GM18519 (cell line): ENCODE data around the gene C16orf96.

Experiments used
- ATAC-seq: cut with Tn5 transposase; IDR thresholded peaks from one replicate; pipeline ENCODE4 v1.9.1; 2021; ENCODE audit warnings: mild to moderate bottlenecking, moderate library complexity; ENCODE audit not compliant: unreplicated experiment, low FRiP score

C16orf96 gene

DNA sequence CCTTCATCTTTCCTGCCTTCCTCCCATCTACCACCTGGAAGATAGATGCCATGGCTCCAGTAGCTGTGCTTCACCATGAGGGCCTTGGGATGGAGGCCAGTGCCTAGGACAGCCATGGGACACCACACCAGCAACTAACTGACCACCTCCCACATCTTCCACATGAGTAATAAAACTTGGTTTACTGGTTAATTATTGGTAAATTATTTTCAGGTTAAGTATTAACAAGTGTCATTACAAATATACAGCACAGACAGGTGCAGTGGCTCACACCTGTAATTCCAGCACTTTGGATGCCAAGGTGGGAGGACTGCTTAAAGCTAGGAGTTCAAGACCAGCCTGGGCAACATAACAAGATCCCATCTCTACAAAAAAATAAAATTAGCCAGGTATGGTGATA lies 31.6 kb upstream of the C16orf96 start:
- ATAC-seq: no peak

- no peak for ATAC-seq
These were observed 31.1 kb upstream of the C16orf96 start for GRCh38 chr16:4525069-4525468.

- no peak for ATAC-seq
These were observed 30.4 kb upstream of the C16orf96 start for GRCh38 chr16:4525634-4526277.

DNA sequence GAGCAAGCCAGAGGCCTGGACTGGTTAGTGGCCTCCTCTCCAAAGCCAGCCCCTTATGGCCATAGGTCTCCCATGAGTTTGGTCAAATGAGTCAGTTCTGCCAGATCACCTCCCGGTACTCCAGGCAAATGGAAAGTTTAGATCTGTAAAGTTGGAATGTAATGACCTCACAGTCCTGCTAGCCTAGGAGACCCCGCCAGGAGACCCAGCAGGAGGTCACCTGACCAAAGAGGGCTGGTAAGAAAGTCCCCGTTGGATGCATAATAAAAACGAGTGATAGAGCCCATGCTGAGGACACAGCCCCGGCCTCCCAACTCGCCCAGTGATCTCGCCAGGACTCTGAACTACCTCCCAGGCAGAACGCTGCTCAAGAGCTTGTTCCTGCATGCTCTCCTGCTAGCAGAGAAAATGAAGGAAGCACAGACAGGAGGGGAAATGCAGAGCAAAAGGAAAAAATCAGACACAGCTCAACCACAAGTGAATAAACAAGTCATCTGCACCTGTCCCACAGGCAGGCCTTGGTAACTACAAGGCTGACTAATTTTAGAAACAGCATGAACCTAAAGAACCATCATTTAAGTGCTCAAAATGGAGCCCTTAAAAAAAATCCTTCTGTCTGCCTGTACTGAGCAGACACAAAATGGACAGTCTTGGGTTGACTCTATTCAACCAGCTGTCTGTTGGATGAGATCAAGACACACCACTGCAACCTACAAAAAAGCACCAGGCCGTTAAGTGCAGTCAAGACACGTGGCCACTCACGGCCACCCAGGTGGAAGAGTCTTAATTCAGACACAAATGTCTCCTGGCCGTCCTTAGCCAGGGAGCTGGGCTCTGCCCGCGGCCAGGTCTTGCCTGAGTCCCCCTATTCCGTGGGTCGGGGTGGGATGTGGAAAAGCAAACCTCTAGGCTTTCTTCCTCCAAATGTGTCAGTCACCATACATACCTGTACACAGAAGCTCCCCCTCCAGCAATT lies 26.8 kb upstream of the C16orf96 start:
- no peak for ATAC-seq

GRCh38 chr16:4531811-4532210 lies 24.3 kb upstream of the C16orf96 start:
- ATAC-seq: no peak

- no peak for ATAC-seq
These were observed 23.9 kb upstream of the C16orf96 start for GRCh38 chr16:4532238-4532637.

DNA sequence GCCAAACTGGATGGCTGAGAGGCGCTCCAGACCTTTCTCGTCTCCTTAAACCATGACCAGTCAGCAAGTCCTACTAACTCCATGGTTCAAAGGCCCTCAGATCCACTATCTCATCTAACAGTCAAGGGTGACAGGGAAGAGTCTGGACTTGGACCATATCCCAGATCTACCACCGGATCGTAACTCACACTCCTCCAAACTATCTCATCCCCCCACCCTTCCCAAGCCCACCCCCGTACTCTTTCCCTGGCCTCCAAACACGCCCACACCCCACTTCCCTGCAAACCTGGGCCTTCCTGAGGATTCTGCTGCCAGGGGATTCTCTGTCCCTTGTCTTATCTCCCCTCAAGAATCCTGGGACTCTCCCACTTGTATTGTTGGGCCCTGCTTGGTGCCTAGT lies 22.6 kb upstream of the C16orf96 start:
- no peak for ATAC-seq

DNA sequence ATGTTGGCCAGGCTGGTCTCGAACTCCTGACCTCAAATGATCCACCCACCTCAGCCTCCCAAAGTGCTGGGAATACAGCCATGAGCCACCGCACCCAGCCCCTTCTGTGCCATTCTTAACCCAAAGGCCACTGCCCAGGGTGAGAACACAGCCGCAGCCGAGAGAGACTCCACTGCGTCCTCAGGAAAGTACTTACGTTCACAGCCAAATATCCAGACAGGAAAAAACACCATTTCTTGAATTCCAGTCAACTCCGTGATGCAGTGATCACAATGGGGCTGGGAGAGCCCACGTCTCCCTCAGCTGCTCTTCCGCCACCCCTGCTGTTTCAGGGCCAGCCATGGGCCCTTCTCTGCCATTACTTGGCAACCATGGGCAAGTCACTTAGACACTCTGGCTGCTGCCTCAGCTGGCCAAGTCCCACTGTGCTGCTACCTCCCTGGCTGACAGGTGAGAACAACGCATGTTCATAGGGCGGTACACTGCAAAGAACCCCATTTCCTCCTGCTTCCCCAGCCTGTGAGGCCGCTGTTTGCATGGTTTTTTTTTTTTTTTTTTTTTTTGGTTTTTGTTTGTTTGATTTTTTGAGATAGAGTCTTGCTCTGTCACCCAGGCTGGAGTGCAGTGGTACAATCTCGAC lies 21.9 kb upstream of the C16orf96 start:
- ATAC-seq: no peak

DNA sequence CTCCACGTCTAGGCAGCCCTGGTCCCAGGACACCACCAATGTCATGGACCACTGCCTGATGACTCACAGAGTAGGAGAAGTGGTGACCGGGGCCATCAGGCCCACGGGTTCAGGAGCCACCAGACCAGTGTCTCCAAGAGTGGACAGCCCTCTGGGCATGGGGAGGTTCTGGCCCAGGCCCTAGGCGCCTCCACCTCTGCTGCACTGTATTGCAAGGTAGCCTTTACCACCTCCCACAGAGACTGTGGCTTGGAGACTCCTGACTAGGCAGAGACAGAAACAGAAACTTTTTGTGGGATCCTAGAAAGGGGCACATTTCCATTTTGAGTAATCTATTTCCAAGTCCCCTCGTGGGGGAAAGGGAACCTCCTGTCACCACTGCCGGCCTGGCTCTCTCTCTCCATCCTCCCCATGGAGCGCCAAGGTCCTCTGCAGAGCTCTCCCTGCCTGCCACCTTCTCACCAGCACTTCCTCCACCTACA lies 20.5 kb upstream of the C16orf96 start:
- no peak for ATAC-seq

GRCh38 chr16:4536391-4537106 lies 19.6 kb upstream of the C16orf96 start:
- ATAC-seq: no peak

DNA sequence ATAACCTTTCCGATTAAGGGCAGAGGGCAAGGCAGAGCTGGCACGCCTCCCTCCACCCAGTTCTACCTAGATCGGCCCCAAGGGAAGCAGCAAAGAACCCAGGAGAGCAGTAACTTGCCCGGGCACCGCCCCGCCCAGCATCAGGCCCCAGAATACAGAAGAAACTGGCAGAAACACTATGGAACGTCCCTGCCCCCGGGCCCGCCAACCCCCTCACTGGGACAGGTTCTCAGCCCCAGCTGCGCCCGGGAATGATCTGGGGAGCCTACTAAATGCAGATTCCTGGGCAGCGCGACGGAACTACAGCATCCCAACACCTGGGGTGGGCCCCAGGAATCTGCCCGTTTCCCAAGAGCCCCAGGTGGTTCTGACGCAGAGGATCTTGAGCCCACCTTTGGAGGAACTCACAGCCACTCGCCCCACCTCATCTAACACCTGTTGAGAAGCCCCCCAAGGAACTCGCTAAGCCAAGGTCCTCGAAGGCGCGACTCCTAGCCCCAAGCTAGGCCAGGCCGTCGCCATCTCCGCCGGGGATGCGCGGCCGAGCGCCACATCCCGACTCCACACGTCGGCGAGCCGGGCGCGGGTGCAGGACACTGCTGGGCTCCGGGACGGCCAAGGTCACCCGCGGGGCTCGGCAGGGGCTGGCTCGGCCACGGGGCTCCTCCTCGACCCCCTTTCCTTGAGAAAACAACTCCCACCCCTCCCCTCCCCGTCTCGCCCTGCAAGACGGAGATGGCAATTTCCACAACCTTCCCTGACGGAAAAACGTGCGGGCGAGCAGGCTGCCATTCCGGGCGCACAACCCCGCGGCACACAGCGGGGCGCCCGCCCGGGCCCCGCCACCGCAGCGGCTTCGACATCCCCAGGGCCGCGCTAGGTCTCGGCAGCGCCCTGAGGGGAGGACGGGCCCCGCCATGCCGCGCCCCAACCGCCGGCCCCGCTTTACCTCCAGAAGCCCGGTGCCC lies 18.5 kb upstream of the C16orf96 start:
- no peak for ATAC-seq

- ATAC-seq: peak; percentile 48
These were observed 17.5 kb upstream of the C16orf96 start, which contains the start of gene CDIP1 for GRCh38 chr16:4538350-4539235. CDIP1 (minus strand) TSS chr16:4538773; CDS start chr16:4514130, 24,643 bp downstream.

GRCh38 chr16:4539716-4540284 lies 16.3 kb upstream of the C16orf96 start:
- no peak for ATAC-seq

DNA sequence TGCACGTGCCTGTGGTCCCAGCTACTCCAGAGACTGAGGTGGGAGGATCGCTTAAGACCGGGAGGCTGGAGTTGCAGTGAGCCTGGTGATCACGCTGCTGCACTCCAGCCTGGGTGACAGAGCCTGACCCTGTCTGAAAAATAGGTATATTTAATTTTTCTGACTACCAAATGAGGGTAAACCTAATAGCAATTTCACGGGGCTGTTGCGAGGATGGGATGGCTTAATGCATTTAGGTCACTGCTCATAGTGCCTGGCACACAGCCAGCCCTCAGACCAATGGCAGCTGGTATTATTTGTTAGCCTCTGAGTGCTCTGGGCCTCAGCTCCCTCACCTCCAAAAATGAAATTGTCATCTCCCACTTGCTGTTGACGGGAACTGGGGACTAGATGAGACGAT lies 11.7 kb upstream of the C16orf96 start:
- no peak for ATAC-seq

DNA sequence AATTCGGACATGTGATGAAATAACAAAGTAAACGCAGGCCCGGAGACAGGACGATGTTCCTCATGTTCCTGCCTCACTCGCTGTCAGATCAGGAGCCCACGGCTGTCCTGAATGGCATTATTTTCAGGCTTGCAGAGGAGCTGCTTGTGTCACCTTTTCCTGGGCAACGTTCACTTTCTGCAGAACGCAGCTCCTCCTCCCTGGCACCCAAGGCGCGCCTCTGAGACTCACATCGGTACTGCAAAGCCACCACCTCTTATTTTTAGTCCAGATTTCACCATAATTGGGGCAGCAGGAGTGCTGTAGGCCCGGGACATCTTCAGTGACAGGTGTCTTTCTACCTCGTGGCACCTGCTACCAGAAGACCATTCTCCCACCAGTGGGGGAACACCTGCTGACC lies 8.0 kb upstream of the C16orf96 start:
- ATAC-seq: no peak

DNA sequence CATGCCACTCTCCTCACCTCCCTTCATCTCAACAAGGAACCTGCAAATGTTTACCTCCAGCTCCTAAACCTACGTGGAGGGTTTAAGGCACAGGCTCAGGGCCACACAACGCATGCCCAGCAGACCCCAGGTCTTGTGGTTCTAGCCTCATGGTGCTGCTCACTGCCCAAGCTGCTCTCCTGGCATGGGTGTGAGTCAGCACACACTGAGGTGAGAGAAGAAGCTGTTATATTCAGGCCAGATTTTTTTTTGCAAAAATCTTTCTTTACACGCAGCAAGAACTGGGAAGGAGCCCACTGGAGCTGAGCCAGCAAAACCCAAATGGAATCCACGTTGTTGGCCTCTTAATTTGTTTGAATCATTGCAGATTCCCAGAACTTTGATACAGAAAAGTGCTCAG lies 5.5 kb upstream of the C16orf96 start:
- ATAC-seq: no peak

GRCh38 chr16:4552541-4552940 lies 3.6 kb upstream of the C16orf96 start:
- no peak for ATAC-seq

DNA sequence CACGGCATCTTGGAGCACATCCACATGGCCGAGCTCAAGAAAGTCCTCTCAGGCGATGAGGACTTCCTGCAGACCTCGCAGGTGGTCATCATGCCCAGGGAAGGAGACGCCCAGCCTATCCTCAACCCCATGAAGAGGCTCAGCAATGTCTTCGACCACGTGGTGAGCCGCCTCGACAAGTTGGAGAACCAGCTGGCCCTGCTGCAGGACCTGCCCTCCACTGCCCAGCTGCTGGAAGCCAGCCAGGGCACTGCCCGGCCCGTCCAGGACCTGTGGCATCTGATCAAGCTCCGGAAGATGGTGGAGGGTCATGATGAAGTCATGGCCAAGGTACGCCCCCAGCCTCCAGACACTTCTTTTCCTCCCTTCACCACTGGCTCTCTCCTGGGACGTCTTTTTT lies 440 bp downstream of the C16orf96 start:
- ATAC-seq: no peak
